Smooth muscle cell (in vitro differentiated cells): ENCODE results near the gene NDUFAF8. TPM values are rescaled to one million over a fixed set of nuclear protein-coding genes. Genes with fewer than 3 reads are reported as not detected.

ENCODE experiments used
- DNase-seq: peaks from one replicate; lab custom pipeline; 2025; ENCODE audit not compliant: unreplicated experiment; lab: John Stamatoyannopoulos, UW
- H2AFZ ChIP-seq: fragments of 200-600 bp; sonication (generic); 2 replicates; pipeline ENCODE4 v1.6.0; 2016; ENCODE audit warnings: antibody characterized with exemption, low read depth, mild to moderate bottlenecking
- H3F3A ChIP-seq: fragments of 200-600 bp; sonication (generic); 2 replicates; pipeline ENCODE4 v1.6.0; 2017; ENCODE audit warnings: antibody characterized with exemption, low read depth
- H3K27ac ChIP-seq: fragments of 200-600 bp; sonication (generic); 2 replicates; pipeline ENCODE4 v1.5.1; 2016; ENCODE audit warnings: low read depth, mild to moderate bottlenecking
- H3K27me3 ChIP-seq: fragments of 200-600 bp; sonication (generic); 2 replicates; pipeline ENCODE4 v1.6.1; 2016; ENCODE audit warnings: low read depth, mild to moderate bottlenecking
- H3K36me3 ChIP-seq: fragments of 200-600 bp; sonication (generic); 2 replicates; pipeline ENCODE4 v1.5.1; 2016; ENCODE audit warnings: low read depth
- H3K4me1 ChIP-seq: fragments of 200-600 bp; sonication (generic); 2 replicates; pipeline ENCODE4 v1.5.1; 2016; ENCODE audit warnings: low read depth
- H3K4me2 ChIP-seq: fragments of 200-600 bp; sonication (generic); 2 replicates; pipeline ENCODE4 v1.6.0; 2016; ENCODE audit warnings: mild to moderate bottlenecking
- H3K4me3 ChIP-seq: fragments of 200-600 bp; sonication (generic); 2 replicates; pipeline ENCODE4 v1.5.1; 2016; ENCODE audit warnings: mild to moderate bottlenecking
- H3K79me2 ChIP-seq: fragments of 200-600 bp; sonication (generic); 2 replicates; pipeline ENCODE4 v1.6.0; 2016; ENCODE audit warnings: low read depth, mild to moderate bottlenecking
- H3K9ac ChIP-seq: fragments of 200-600 bp; sonication (generic); 2 replicates; pipeline ENCODE4 v1.6.0; 2016; ENCODE audit warnings: low read depth
- H3K9me3 ChIP-seq: fragments of 200-600 bp; sonication (generic); replicated peaks from 2 replicates; pipeline ENCODE4 v1.5.1; 2016; ENCODE audit warnings: low read depth
- H4K20me1 ChIP-seq: fragments of 200-600 bp; sonication (generic); 2 replicates; pipeline ENCODE4 v1.6.0; 2016; ENCODE audit warnings: low read depth
- WGBS: methylation state at CpG from one replicate; pipeline ENCODE4 v1.1.7; 2016; ENCODE audit warnings: low lambda C conversion rate; 5-methylcytosine and 5-hydroxymethylcytosine counted together
- polyA plus RNA-seq: library from polyadenylated mRNA; unstranded; fragments of >200 nt; fragmentation: Nextera tagmentation; extraction: Ambion mirVana; gene quantifications from 2 replicates; pipeline ENCODE4 v1.2.1, GENCODE V29; 2016
- total RNA-seq: library from RNA; depleted of rRNA; stranded (reverse); fragments of >200 nt; gene quantifications from 2 replicates; pipeline ENCODE4 v1.2.3, GENCODE V29; 2014
- TF ChIP-seq, protein P1 (sequence below): fragments of 200-600 bp; sonication (generic); IDR thresholded peaks from 2 replicates; pipeline ENCODE4 v1.5.1; 2017; ENCODE audit warnings: borderline replicate concordance, mild to moderate bottlenecking, antibody characterized with exemption; ENCODE audit not compliant: insufficient read depth, poor library complexity, severe bottlenecking

Gene NDUFAF8
- total and polyA plus RNA-seq, 2 experiments from 2014 or later, result 60.6 to 111 TPM

DNA sequence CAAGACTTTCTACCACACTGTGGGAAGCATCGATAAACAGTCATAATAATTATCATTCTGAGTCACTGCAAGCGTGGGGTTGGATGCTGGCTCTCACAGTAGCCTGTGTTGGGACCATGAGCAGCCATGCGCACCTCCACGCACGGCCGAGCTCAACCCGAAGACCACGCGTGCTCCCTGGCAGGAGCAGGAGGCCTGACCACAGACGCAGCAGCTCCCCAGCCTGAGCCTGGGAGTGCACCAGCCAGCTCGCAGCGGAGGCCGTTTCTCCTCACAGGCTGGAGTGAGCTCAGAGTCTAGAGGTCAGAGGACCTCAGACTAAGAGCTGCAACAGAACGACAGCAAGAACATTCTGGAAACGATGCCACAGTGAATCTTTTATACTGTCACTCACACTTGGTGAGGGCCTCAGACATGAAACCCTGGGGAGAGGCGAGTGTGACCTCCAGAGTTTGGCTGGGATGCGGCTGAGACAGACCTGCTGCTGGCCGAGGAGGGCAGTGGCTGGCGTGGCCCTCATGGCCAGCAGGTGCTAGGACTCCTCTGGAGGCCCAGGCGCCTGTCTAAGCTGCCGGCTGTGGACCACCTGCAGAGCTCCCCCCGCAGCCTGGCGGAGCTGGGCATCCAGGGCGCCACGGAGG, 6.0 kb downstream of the NDUFAF8 start:
- no peak overlapping the region for H2AFZ ChIP-seq
- H3K27ac ChIP-seq, result no peak overlapping the region
- 93% methylated on average over 25 of the region's 25 CpGs for WGBS
- peaks cover 2% of the 10 kb centered on the region for H3K4me1 ChIP-seq
- no peaks in the 10 kb centered on the region for H3K36me3 ChIP-seq
- H3K4me3 ChIP-seq, result no peak overlapping the region
- no peaks in the 10 kb centered on the region for H3K27me3 ChIP-seq
- TF ChIP-seq, protein P1, sequence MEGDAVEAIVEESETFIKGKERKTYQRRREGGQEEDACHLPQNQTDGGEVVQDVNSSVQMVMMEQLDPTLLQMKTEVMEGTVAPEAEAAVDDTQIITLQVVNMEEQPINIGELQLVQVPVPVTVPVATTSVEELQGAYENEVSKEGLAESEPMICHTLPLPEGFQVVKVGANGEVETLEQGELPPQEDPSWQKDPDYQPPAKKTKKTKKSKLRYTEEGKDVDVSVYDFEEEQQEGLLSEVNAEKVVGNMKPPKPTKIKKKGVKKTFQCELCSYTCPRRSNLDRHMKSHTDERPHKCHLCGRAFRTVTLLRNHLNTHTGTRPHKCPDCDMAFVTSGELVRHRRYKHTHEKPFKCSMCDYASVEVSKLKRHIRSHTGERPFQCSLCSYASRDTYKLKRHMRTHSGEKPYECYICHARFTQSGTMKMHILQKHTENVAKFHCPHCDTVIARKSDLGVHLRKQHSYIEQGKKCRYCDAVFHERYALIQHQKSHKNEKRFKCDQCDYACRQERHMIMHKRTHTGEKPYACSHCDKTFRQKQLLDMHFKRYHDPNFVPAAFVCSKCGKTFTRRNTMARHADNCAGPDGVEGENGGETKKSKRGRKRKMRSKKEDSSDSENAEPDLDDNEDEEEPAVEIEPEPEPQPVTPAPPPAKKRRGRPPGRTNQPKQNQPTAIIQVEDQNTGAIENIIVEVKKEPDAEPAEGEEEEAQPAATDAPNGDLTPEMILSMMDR, result no peak
- DNase-seq, result no peak
- peaks cover 6% of the 10 kb centered on the region for H3F3A ChIP-seq
- H3K9ac ChIP-seq, result no peak overlapping the region
- H3K4me2 ChIP-seq, result no peak overlapping the region
- peaks cover 14% of the 10 kb centered on the region for H4K20me1 ChIP-seq
- no peaks in the 10 kb centered on the region for H3K9me3 ChIP-seq
- H3K79me2 ChIP-seq, result peaks cover 13% of the 10 kb centered on the region

DNA sequence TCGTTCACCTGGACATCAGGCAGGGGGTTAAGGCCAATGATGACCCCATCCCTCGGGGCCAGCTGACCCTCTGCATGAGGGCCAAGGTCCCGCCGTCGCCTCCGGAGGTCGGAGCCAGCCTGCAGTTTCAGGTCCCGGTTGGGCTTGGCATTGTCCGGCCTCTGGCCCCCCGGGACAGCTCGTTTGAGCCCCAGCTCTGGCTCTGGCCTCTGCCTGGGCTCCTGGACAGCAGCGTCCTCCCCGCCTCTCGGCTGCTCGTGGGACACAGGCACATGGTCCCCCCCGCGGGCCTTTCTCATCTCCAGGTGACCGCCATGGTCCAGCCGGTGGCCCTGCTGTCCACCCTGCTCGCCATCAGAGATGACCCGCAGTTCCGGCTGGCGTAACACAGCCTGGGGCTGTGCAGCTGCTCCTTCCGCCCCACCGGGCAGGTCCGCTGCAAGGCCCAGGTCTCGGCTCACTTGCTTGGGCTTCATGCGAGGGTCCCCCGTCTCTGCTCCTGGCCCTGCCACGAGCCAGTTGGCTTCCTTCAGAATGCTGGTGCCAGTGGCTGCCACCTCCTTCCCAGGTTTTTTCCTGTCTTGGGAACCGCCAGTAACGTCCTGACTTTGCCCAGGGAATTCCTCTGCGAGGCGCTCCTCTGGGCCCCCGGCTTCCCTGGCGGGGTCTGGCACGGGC, 6.7 kb downstream of the NDUFAF8 start:
- DNase-seq, result no peak
- TF ChIP-seq, protein P1, result no peak
- peaks cover 6% of the 10 kb centered on the region for H3F3A ChIP-seq
- H4K20me1 ChIP-seq, result peaks cover 14% of the 10 kb centered on the region
- H3K4me3 ChIP-seq, result no peak overlapping the region
- H3K36me3 ChIP-seq, result no peaks in the 10 kb centered on the region
- H3K27me3 ChIP-seq, result no peaks in the 10 kb centered on the region
- no peaks in the 10 kb centered on the region for H3K4me1 ChIP-seq
- no peak overlapping the region for H3K9ac ChIP-seq
- H3K4me2 ChIP-seq, result no peak overlapping the region
- H3K79me2 ChIP-seq, result peaks cover 7% of the 10 kb centered on the region
- no peak overlapping the region for H2AFZ ChIP-seq
- WGBS, result 95% methylated on average over 37 of the region's 37 CpGs
- no peaks in the 10 kb centered on the region for H3K9me3 ChIP-seq
- H3K27ac ChIP-seq, result no peak overlapping the region

DNA sequence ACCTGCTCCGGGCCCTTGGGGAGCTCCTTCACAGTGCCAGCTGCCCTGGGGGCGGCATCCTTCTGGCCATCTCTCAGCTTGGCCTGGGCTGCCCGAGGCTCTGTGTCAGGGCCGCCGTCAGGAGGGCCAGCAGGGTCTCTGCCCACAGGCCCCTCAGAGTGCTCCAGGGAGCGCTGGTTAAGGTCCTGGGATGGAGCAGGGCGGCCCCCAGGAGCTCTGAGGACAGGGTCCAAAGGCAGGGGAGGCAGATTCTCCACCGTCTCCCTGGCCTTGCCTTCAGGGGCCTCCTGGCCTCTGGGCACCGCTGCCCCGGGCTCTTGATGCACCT, 7.2 kb downstream of the NDUFAF8 start:
- Histone ChIP-seq H3F3A (peaks cover 6% of the 10 kb centered on the region), H3K27ac (no peak overlapping the region), H3K79me2 (peaks cover 1% of the 10 kb centered on the region), H2AFZ (no peak overlapping the region), H3K4me3 (no peak overlapping the region), H3K4me1 (no peaks in the 10 kb centered on the region), H4K20me1 (peaks cover 14% of the 10 kb centered on the region), H3K9me3 (no peaks in the 10 kb centered on the region), H3K27me3 (no peaks in the 10 kb centered on the region), H3K4me2 (no peak overlapping the region), H3K36me3 (no peaks in the 10 kb centered on the region), H3K9ac (no peak overlapping the region)
- 94% methylated on average over 10 of the region's 10 CpGs for WGBS
- TF ChIP-seq, protein P1, result no peak
- DNase-seq, result no peak
